Measurements from ENCODE around the gene KIFC1.

KIFC1 gene

GRCh38 chr6:33427585-33428223 is 36.1 kb downstream of the KIFC1 start:
- no peak for DNase-seq

DNA sequence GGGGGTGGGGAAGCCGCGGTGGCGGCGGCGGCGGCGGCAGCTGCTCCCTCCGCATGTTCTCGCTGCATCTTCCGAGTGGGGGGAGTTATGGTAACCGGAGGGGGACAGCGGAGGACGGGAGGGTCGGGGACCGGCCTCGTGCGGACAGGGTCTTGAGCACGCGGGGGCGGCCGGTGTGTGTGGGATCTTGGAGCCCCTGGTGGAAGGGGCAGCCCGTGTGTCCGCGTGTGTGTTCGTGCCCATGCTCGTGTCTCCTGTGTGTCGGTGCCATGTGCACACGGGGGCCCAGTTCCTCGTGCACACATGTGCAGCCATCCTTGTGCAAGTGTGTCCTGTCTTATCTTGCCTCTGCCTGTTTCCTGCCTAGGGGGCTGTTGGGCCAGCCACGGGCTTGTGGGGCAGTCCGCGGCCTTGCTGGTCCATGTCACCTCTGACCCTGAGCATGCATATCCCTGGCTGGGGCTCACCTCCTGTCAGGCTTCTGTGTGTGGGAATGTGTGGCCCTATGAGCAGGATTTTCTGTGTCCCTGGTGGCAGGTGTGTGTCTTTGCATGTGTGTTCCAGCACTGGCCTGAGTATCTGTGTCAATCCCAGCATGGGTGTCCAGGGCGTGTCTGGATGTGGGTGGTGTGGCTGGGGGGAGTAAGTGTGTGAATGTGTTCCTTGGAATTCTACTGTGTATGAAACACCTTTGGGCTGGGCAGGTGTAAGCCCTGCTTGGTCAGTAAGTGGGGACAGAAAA is 36.8 kb downstream of the KIFC1 start:
- peak; percentile 49 to 54 for DNase-seq

GRCh38 chr6:33428966-33429749 is 37.5 kb downstream of the KIFC1 start:
- DNase-seq: no peak

DNA sequence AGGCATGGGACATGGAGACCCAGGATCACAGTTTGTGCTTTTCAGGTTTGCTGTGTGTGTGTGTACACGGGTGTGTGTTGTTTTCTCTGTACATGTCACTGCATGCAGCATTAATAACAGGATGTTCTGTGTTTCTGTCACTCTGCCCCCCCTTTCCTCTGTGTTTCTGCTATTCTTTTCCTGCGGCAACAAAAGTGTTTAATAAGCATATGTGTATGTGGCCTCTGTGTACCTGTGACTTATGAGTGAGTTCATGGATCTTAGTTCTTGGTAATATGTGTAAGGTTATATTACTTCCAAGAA is 38.1 kb downstream of the KIFC1 start:
- DNase-seq: no peak

- no peak for DNase-seq
Measured at GRCh38 chr6:33430334-33430733, 38.7 kb downstream of the KIFC1 start.

DNA sequence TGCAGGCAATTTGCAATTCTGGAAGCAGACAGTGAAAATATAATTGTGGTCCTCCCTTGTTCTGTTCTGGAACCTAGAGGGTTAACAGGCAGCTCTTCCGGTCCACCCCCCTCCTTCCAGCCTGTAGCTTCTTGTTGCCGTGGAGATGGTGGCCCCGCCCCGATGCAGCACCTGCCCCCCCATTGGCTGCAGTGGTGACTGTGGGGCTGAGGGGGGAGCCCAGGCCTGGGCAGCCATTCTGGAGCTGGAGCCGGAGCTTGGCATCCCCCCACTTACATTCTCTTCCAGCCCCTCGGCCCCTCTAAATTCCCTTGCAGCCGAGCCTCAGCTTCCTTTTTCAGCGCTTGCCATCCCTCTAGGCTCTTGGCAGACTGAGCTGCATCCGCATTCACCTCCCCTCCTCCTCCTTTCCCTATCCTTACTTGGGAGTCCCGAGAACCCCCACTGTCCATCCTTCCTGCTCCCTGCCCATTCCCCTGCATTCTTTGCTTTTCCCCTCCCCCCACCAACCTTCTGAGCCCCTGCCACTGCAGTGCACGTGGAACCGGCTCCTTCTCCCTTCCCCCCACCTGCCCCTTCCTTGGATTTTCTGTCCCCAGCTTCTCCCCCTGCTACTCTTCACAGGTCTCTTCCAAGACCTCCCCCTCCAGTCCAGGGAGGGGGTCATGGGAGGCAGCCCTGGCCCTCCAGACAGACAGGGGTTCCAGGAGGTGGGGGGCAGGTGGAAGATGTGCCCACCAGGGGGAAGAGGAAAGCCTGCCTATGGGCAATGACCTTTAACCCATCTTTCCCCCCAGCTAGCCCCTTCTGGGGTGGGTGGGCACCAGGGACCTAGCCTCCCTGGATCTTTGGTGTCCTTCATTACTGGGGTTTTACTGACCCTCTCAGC is 39.6 kb downstream of the KIFC1 start:
- peak; percentile 52 to 61 for DNase-seq

- no peak for DNase-seq
Measured at GRCh38 chr6:33431880-33432541, 40.4 kb downstream of the KIFC1 start.

DNA sequence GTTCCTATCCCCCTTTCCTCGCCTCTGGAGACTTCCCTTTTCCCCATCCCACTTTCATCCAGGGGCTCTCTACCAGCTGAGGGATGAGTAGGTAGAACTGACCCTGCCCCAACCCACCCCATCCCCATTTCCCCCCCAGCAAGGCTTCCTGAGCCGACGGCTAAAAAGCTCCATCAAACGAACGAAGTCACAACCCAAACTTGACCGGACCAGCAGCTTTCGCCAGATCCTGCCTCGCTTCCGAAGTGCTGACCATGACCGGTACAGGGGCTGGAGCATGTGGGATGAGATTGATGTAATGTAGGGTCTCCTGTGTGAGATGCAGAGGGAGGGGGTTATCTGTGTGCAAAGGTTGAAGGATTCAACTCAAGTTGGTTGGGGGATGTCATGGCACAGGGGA is 40.9 kb downstream of the KIFC1 start:
- DNase-seq: no peak

DNA sequence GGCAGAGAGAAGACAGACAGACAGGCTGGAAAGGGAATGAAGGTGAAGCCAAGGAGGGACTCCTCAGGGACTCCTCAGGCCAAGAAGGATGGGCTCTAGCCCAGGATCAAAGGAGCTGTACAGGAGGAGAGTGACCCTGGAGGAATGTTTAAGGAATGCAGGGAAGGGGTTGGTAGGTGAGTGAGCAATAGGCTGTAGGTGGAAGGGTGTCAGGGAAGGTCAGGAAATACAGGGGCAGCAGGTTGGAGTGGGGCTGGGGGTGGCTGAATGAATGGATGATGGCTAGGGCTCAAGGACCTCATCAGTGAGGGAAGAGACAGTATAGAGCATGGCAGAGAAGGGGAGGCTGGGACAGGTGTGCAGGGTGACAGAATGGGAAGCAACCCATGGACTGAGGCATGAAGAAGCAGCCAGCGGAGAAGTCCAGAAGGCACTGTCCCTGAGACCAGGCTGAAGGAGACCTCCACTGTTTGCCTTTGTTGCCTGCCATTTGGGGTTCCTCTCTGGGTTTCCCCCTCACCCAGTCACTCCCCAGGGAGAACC is 41.4 kb downstream of the KIFC1 start:
- DNase-seq: no peak

DNA sequence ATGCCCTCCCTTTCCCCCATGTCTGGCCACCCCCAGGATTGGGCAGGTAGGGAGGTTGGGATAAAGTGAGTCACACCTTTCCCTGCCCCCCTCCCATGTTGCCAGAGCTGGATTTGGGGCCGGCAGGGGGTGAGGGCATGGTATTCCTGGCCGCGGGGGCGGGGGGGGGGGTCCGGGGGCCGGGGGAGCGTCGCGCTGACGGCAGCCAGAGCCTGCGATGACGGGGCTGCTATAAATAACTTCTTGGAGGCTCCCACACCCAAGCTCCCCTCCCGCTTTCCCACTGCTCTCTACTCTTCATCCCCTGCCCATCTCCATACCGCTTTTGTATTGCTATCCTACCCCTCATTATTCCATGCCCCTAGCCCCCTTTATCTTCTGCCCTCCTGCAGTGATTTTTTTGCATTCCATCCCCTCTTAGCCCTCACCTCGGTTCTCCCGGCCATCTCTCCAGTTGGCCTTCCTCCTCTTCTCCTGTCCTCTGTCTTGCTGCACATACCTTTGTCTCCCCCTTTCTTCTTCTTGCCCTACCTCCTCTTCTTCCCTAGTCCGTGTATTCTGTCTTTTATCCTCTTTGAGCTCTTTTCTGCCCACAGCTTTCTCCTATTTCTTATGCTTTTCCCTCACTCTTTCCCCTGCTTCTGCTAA is 42.0 kb downstream of the KIFC1 start:
- DNase-seq: no peak

DNA sequence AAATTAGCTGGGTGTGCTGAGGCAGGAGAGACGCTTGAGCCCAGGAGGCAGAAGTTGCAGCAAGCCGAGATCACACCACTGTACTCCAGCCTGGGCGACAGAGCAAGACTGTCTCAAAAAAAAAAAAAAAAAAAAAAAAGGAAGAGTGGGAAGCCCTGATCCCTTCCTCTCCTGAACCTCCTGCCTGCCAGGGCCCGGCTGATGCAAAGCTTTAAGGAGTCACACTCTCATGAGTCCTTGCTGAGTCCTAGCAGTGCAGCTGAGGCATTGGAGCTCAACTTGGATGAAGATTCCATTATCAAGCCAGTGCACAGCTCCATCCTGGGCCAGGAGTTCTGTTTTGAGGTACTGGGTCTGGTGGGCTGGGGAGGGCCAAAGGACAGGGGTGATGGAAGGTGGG is 43.3 kb downstream of the KIFC1 start:
- no peak for DNase-seq

GRCh38 chr6:33437666-33438065 is 46.0 kb downstream of the KIFC1 start:
- no peak for DNase-seq

GRCh38 chr6:33438978-33439594 is 47.5 kb downstream of the KIFC1 start:
- no peak for DNase-seq

- no peak for DNase-seq
Measured at GRCh38 chr6:33439956-33440648, 48.5 kb downstream of the KIFC1 start.

DNA sequence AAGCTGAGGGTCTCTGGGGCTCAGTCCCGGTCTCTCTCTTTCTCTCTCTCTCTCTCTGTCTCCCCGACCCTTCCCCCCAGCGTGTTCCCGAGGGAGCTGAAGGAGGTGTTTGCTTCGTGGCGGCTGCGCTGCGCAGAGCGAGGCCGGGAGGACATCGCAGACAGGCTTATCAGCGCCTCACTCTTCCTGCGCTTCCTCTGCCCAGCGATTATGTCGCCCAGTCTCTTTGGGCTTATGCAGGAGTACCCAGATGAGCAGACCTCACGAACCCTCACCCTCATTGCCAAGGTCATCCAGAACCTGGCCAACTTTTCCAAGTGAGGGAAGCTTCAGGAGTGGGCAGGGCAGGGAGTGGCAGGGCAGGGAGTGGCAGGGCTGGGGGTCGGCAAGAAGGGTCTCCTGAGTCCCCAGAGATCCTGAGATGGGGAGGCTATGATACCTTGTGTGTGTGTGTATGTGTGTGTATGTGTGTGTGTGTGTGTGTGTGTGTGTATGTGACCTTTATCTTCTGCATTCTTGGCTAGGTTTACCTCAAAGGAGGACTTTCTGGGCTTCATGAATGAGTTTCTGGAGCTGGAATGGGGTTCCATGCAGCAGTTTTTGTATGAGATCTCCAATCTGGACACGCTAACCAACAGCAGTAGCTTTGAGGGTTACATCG is 49.2 kb downstream of the KIFC1 start:
- no peak for DNase-seq

DNA sequence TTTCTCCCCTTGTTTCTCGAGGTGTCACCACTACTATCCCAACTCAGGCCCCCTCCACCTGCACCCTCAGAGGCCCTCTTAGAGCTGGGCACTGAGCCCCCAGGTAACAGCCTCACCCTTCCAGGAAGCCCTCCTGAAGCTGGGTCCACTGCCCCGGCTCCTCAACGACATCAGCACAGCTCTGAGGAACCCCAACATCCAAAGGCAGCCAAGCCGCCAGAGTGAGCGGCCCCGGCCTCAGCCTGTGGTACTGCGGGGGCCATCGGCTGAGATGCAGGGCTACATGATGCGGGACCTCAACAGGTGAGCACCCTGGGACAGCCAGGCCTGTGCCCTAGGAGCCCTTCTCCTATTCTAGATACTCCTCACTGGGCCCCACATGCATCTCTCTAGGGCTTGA is 49.8 kb downstream of the KIFC1 start:
- no peak for DNase-seq

DNA sequence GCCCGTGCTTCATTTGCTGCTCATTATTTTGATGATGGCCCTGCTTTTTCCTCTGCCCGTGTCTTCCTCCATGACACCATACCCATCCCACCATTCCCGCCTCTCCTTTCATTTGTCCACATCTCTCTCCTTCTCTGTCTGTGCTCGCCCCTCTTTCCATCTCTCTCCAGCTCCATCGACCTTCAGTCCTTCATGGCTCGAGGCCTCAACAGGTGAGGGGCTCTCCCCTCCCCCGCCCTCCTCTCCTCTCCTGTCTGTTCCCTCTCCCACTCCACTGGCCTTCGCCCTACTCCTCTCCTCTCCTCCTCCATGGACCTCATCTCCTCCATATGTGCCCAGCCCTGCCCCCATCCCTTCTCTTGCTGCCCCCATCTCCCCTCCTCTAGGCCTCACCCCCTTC is 50.7 kb downstream of the KIFC1 start:
- DNase-seq: no peak

DNA sequence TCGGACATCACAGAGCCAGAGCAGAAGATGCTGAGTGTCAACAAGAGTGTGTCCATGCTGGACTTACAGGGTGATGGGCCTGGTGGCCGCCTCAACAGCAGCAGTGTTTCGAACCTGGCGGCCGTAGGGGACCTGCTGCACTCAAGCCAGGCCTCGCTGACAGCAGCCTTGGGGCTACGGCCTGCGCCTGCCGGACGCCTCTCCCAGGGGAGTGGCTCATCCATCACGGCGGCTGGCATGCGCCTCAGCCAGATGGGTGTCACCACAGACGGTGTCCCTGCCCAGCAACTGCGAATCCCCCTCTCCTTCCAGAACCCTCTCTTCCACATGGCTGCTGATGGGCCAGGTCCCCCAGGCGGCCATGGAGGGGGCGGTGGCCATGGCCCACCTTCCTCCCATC is 51.4 kb downstream of the KIFC1 start:
- DNase-seq: no peak

GRCh38 chr6:33443619-33444504 is 52.2 kb downstream of the KIFC1 start:
- DNase-seq: no peak

Measured in SHP77 (cell line).